Breast epithelium (tissue), 4 donors: Measurements from ENCODE around the gene FAM131A. TPM values are rescaled to one million over a fixed set of nuclear protein-coding genes. Genes with fewer than 3 reads are reported as not detected.

ENCODE experiments used
- DNase-seq, 2 donors: peaks; one replicate each; pipeline ENCODE4 v3.0.0-alpha.2; 2019; ENCODE audit warnings: low spot score in 2 of 2
- H3K27ac ChIP-seq, 2 donors: fragments of 200-600 bp; sonication (generic) in 1 of 2; one replicate each; pipeline ENCODE4 v1.5.1; 2016 to 2019; ENCODE audit warnings: mild to moderate bottlenecking in 1 of 2
- H3K27me3 ChIP-seq, 2 donors: fragments of 200-600 bp; sonication (generic) in 1 of 2; one replicate each; pipeline versions ENCODE4 v1.5.1 to v1.6.0; 2017 to 2019; ENCODE audit warnings: control low read depth in 1 of 2, mild to moderate bottlenecking in 1 of 2
- H3K36me3 ChIP-seq: fragments of 200-600 bp; one replicate; pipeline ENCODE4 v1.5.1; 2019
- H3K4me1 ChIP-seq, 2 donors: fragments of 200-600 bp; sonication (generic); one replicate each; pipeline ENCODE4 v1.5.1; 2016 to 2019; ENCODE audit warnings: control low read depth in 1 of 2
- H3K4me3 ChIP-seq, 3 donors: fragments of 200-600 bp; sonication (generic); 1 replicate in 2 of 3; 2 replicates in 1 of 3; pipeline ENCODE4 v1.5.1; 2016 to 2019; ENCODE audit warnings: mild to moderate bottlenecking in 3 of 3, moderate library complexity in 2 of 3
- H3K9me3 ChIP-seq, 2 donors: fragments of 200-600 bp; sonication (generic) in 1 of 2; one replicate each; pipeline ENCODE4 v1.5.1; 2016 to 2019; ENCODE audit warnings: control low read depth in 1 of 2
- POLR2A ChIP-seq: fragments of 450-650 bp; IDR thresholded peaks from one replicate; pipeline ENCODE4 v1.6.1; 2016; ENCODE audit warnings: antibody characterized with exemption, mild to moderate bottlenecking, moderate library complexity
- POLR2AphosphoS5 ChIP-seq, 3 donors: sonication (generic); formaldehyde crosslinking; IDR thresholded peaks; one replicate each; pipeline ENCODE4 v1.6.1; 2017; ENCODE audit warnings: antibody characterized with exemption in 3 of 3
- intact Hi-C: fragments of 100-400 bp; cut with DNase I; formaldehyde crosslinking; loops from one replicate; pipeline ENCODE4 v1.15.1; 2023; ENCODE audit warnings: low total_unique reads
- total RNA-seq, 3 donors: library from RNA; depleted of rRNA; stranded (reverse); fragments of >200 nt; gene quantifications; one replicate each; pipeline ENCODE4 v1.1.0, GENCODE V29; 2016
- TF ChIP-seq, protein P1 (sequence below), 3 donors: fragments of 450-650 bp; IDR thresholded peaks; one replicate each; pipeline ENCODE4 v1.5.1; 2016 to 2017; ENCODE audit warnings: antibody characterized with exemption in 3 of 3, mild to moderate bottlenecking in 3 of 3, moderate library complexity in 3 of 3

The FAM131A gene
- total RNA-seq, 3 donors from 2014 or later: 18.7 to 32.4 (median 26.5) TPM

DNA sequence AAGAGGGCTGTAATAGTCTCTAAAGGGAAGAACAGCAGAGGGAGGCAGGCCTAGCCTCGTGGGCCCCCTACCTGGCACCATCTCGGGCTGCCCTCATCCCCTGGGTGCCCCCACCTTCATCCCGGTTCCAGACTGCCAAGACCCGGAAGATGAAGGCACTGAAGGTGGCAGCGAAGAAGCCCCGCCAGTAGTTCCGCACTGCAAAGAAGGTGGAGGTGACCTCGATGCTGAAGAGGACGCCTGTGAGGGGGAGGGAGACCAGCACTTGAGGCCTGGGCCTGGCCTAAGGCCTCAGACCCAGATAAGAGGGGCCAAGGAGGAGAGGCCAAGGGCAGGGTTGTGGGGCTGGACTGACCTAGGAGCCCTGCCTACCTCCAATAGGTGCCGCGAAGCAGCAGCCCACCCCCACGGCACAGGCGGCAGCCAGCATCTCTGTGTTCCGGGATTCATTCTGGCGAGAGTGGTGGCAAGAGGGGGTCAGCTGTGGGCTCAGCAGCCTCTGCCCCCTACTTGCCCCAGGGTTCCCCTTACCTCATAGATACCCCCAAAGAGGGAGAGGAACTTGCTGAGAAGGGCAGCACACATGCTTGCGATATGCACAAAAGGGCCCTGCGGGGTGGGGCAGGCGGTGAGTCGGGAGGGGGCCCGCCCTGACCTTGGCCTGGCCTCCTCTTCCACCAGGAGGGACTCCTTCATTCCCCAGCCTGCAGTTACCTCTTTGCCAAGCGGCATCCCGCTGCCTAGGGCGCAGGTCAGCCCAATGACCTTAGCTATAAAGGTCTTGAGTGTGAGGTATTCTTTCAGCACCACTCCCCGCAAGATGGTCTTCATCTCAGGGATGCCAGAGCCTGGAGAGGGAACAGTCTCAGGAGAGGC, 20.1 kb downstream of the FAM131A start:
- H3K36me3 ChIP-seq: no peaks in the 10 kb centered on the region
- no peaks in the 10 kb centered on the region for H3K27me3 ChIP-seq
- TF ChIP-seq POLR2AphosphoS5 (IDR thresholded peaks at IDR 0.05): no peak
- TF ChIP-seq POLR2A: no peak
- TF ChIP-seq, protein P1, sequence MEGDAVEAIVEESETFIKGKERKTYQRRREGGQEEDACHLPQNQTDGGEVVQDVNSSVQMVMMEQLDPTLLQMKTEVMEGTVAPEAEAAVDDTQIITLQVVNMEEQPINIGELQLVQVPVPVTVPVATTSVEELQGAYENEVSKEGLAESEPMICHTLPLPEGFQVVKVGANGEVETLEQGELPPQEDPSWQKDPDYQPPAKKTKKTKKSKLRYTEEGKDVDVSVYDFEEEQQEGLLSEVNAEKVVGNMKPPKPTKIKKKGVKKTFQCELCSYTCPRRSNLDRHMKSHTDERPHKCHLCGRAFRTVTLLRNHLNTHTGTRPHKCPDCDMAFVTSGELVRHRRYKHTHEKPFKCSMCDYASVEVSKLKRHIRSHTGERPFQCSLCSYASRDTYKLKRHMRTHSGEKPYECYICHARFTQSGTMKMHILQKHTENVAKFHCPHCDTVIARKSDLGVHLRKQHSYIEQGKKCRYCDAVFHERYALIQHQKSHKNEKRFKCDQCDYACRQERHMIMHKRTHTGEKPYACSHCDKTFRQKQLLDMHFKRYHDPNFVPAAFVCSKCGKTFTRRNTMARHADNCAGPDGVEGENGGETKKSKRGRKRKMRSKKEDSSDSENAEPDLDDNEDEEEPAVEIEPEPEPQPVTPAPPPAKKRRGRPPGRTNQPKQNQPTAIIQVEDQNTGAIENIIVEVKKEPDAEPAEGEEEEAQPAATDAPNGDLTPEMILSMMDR (IDR thresholded peaks at IDR 0.05): no peak
- DNase-seq: no peak
- peaks cover 0 to 10% of the 10 kb centered on the region in 2 donors for H3K4me1 ChIP-seq
- H3K9me3 ChIP-seq: no peaks in the 10 kb centered on the region
- no peak overlapping the region for H3K27ac ChIP-seq
- intact Hi-C loops: no loop called here
- no peak overlapping the region for H3K4me3 ChIP-seq

DNA sequence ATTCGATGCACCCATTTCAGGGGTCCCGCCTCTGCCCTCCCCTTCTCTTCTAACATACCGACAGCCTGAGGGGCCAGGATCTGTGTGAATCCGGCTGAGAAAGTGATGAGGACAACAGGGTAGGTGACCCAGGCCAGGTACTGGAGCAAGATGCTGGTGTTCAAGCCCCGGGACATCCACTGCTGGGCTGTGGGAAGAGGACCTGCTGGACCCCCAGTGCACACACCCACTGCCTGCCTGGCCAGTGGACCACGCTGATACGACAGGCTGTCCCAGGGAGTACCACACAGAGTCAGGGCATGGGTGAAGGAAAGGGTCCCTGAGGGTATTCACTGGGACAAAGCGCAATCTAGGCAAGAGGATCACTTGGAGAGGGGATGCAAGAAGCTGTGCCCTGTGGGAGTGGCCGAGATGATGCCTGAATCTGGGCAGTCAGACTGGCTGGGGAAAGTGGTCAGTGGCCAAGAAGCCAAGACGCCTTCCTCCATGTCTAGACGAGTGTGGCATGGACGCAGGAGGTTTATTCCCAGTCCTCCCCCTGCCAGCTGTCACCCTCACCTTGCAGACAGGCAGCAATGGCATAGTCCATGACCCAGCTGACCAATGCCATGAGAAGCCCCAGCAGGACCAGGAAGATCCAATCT, 20.8 kb downstream of the FAM131A start:
- H3K9me3 ChIP-seq: no peaks in the 10 kb centered on the region
- no peaks in the 10 kb centered on the region for H3K27me3 ChIP-seq
- intact Hi-C loops: no loop called here
- H3K27ac ChIP-seq: no peak overlapping the region
- no peak for DNase-seq
- H3K4me1 ChIP-seq: peaks cover 0 to 10% of the 10 kb centered on the region in 2 donors
- TF ChIP-seq POLR2A (no peak), POLR2AphosphoS5 (IDR thresholded peaks at IDR 0.05) (no peak)
- TF ChIP-seq, protein P1 (IDR thresholded peaks at IDR 0.05): no peak
- H3K36me3 ChIP-seq: no peaks in the 10 kb centered on the region
- no peak overlapping the region for H3K4me3 ChIP-seq

DNA sequence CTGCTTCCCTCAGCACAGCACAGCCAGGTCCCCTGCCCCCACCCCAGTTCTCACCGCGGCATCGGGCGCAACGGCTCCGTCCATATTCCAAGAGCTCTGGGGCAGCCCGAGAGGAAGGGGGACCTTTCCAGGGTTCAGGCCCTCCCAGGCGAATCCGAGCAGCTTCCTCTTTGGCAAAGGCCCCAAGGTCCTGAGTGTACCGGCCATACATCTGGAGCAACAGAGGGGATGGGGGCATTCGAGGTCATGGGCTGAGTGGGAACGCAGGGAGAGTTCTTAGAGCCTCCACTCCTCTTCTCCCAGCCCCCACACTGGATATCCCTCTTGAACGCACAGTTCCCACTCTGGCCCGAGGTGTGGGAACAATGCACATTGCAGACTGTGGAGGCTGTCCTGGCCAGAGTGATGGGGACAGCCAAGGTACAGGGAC, 21.5 kb downstream of the FAM131A start:
- TF ChIP-seq POLR2A (no peak), POLR2AphosphoS5 (IDR thresholded peaks at IDR 0.05) (no peak)
- TF ChIP-seq, protein P1 (IDR thresholded peaks at IDR 0.05): no peak
- Histone ChIP-seq H3K27ac (no peak overlapping the region), H3K36me3 (no peaks in the 10 kb centered on the region), H3K9me3 (no peaks in the 10 kb centered on the region), H3K4me1 (peaks cover 0 to 10% of the 10 kb centered on the region in 2 donors), H3K27me3 (no peaks in the 10 kb centered on the region), H3K4me3 (no peak overlapping the region)
- intact Hi-C loops: no loop called here
- no peak for DNase-seq

DNA sequence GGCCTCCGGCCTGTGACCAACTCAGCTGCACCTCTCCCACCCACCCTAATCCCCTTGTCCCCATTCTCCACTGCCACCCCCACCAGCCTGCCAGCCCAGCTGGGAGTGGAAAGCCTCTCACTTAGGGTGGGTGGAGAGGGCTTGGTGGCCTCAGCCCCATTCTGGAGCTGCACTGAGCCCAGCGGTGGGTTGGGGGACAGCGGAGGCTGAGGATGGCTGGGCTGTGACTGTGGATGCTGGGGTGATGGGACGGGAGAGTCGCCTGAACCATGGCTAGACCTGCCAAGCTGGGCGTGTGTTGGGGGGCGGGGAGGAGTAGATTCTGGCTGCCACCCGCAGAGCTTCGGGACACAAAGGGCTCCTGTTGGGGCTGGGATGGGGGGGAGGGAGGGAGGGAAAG, 22.2 kb downstream of the FAM131A start:
- H3K4me3 ChIP-seq: no peak overlapping the region

More for the DNA sequence above, 22.2 kb downstream of the FAM131A start:
- DNase-seq: no peak
- no peaks in the 10 kb centered on the region for H3K9me3 ChIP-seq
- H3K27ac ChIP-seq: no peak overlapping the region
- intact Hi-C loops: no loop called here
- peaks cover 0 to 10% of the 10 kb centered on the region in 2 donors for H3K4me1 ChIP-seq
- H3K36me3 ChIP-seq: no peaks in the 10 kb centered on the region
- H3K27me3 ChIP-seq: no peaks in the 10 kb centered on the region
- TF ChIP-seq, protein P1 (IDR thresholded peaks at IDR 0.05): no peak
- TF ChIP-seq POLR2AphosphoS5 (IDR thresholded peaks at IDR 0.05): no peak
- TF ChIP-seq POLR2A: no peak
